T-helper 1 cell treated with Interleukin-12 subunit alpha and Interleukin-12 subunit beta and Interleukin-4 antibody, amounts not matched to agents 30 ng/mL and 1 ng/mL, for 36 hours (primary cell): ENCODE measurements around the gene ZC3H7B. TPM values are rescaled to one million over a fixed set of nuclear protein-coding genes. Genes with fewer than 3 reads are reported as not detected.

Experiments
- intact Hi-C: fragments of 100-400 bp; cut with micrococcal nuclease; formaldehyde crosslinking; loops from one replicate; pipeline ENCODE4 v1.15.1; 2024
- total RNA-seq: library from RNA; stranded (reverse); gene quantifications from 2 replicates; pipeline ENCODE4 v1.2.3, GENCODE V29; 2022

The ZC3H7B gene
- total RNA-seq, 1 donor from 2014 or later: 80.4 TPM

GRCh38 chr22:41408665-41409064, 107.3 kb downstream of the ZC3H7B start:
- intact Hi-C loops: no loop called here

Other genes with a start within 250 kb of the ZC3H7B start
- 91.1 and 94.8 TPM in 2 replicates for gene EP300, start 208.9 kb upstream of the ZC3H7B start, total RNA-seq
- gene L3MBTL2, start 96.2 kb upstream of the ZC3H7B start, total RNA-seq: 41.4 and 47.6 TPM in 2 replicates
- 0.24 and 0.27 TPM in 2 replicates for gene CHADL, start 60.6 kb upstream of the ZC3H7B start, total RNA-seq
- gene RANGAP1, start 15.3 kb upstream of the ZC3H7B start, total RNA-seq: 98.8 and 100 TPM in 2 replicates
- gene TEF, start 80.4 kb downstream of the ZC3H7B start, total RNA-seq: 3.8 and 4.4 TPM in 2 replicates
- gene TOB2, start 145.3 kb downstream of the ZC3H7B start, total RNA-seq: 41.1 and 41.2 TPM in 2 replicates
- 51.5 and 59.9 TPM in 2 replicates for gene PHF5A, start 167.2 kb downstream of the ZC3H7B start, total RNA-seq
- gene ACO2, start 167.6 kb downstream of the ZC3H7B start, total RNA-seq: 86.4 and 90.1 TPM in 2 replicates
- gene POLR3H, start 242.9 kb downstream of the ZC3H7B start, total RNA-seq: 28.8 and 34.4 TPM in 2 replicates